ENCODE data around the gene ZBED6. TPM values are rescaled to one million over a fixed set of nuclear protein-coding genes. Genes with fewer than 3 reads are reported as not detected.
A peak's percentile ranks its signal among the peaks of the same experiment; 100 is the strongest.

ZBED6 gene
- total and polyA plus RNA-seq, 4 donors, result 2.4 to 14.1 (median 3.9) TPM

DNA sequence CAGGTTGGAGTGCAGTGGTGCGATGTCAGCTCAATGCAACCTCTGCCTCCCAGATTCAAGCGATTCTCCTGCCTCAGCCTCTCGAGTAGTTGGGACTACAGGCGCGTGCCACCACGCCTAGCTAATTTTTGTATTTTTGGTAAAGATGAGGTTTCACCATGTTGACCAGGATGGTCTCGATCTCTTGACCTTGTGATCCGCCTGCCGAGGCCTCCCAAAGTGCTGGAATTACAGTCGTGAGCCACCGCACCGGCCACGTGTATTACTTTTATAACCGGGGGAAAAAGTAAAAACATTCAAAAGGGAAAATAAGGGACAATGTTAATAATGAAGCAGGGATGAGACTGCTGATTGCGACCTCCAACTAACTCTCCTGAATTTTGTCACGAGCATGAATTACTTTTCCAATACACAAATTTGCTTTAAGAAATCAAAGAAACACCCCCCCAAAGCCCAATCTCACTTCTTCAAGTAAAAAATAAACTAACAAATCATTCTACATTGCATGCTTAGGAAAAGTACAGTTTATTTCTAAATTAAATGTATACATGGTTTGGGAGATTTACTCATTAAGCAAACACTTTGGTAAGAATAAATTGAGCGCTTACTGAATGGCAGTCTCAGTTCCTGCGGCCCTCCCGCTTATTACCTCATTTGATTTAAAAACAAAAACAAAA lies 521 bp upstream of the ZBED6 start:
- peak overlapping the region; percentile 90 to 99 for H3K27ac ChIP-seq (ENCODE audit: low read depth in 1 of 2, low read length in 2 of 2)
- H3K9me3 ChIP-seq (ENCODE audit: control insufficient read depth in 4 of 4, low read length in 3 of 4), result no peaks in the 10 kb centered on the region
- no peaks in the 10 kb centered on the region for H3K27me3 ChIP-seq (ENCODE audit: control insufficient read depth in 4 of 4, insufficient read depth in 4 of 4, low read length in 3 of 4)
- no peaks in the 10 kb centered on the region for H3K36me3 ChIP-seq (ENCODE audit: control insufficient read depth in 4 of 4, insufficient read depth in 3 of 4, low read depth in 1 of 4, low read length in 3 of 4)
- no peak for DNase-seq (ENCODE audit: low spot score)
- TF ChIP-seq, protein P1, sequence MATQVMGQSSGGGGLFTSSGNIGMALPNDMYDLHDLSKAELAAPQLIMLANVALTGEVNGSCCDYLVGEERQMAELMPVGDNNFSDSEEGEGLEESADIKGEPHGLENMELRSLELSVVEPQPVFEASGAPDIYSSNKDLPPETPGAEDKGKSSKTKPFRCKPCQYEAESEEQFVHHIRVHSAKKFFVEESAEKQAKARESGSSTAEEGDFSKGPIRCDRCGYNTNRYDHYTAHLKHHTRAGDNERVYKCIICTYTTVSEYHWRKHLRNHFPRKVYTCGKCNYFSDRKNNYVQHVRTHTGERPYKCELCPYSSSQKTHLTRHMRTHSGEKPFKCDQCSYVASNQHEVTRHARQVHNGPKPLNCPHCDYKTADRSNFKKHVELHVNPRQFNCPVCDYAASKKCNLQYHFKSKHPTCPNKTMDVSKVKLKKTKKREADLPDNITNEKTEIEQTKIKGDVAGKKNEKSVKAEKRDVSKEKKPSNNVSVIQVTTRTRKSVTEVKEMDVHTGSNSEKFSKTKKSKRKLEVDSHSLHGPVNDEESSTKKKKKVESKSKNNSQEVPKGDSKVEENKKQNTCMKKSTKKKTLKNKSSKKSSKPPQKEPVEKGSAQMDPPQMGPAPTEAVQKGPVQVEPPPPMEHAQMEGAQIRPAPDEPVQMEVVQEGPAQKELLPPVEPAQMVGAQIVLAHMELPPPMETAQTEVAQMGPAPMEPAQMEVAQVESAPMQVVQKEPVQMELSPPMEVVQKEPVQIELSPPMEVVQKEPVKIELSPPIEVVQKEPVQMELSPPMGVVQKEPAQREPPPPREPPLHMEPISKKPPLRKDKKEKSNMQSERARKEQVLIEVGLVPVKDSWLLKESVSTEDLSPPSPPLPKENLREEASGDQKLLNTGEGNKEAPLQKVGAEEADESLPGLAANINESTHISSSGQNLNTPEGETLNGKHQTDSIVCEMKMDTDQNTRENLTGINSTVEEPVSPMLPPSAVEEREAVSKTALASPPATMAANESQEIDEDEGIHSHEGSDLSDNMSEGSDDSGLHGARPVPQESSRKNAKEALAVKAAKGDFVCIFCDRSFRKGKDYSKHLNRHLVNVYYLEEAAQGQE (IDR thresholded peaks at IDR 0.05), result no peak
- TF ChIP-seq RAD21 (IDR thresholded peaks at IDR 0.05), result peak in 1 of 2 donors; percentile 18
- no peak for TF ChIP-seq HNF4G (IDR thresholded peaks at IDR 0.05)
- TF ChIP-seq TAF1 (conservative IDR thresholded peaks at IDR 0.05), result no peak
- no peak for TF ChIP-seq ATF3 (IDR thresholded peaks at IDR 0.05)
- no peak for TF ChIP-seq NR2F2 (IDR thresholded peaks at IDR 0.05)
- TF ChIP-seq JUND (IDR thresholded peaks at IDR 0.05), result peak in 1 of 2 donors; percentile 48
- H3K4me1 ChIP-seq (ENCODE audit: control insufficient read depth in 4 of 4, insufficient read depth in 4 of 4, low read length in 3 of 4), result peaks cover 7 to 31% (median 17%) of the 10 kb centered on the region in 4 donors
- WGBS, result 76% methylated on average over 19 of the region's 19 CpGs
- peak overlapping the region in 1 of 2 donors; percentile 45 for H3K9ac ChIP-seq (ENCODE audit: low read depth in 1 of 2, low read length in 2 of 2)
- H3K4me3 ChIP-seq (ENCODE audit: low read depth in 1 of 3, low read length in 3 of 3), result peak overlapping the region in 2 of 3 donors; percentile 34 to 63

DNA sequence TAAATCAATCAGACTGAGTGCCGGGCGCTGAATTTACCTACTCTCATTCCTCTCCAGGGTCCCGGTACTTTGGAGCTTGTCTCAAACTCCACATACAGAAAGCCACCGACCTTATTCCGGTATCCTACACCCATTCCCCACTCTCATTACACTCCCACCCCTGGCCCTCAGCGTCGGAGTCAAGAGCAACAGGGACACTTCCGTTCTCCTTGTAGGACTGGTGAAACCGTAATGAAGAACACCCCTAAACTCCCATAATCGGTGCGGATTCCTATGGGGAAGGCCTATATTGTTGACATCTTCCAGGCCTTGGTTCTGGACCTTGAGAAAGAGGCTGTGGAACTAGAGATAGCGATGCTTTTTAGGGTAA lies 798 bp downstream of the ZBED6 start:
- WGBS, result under 1% methylated on average over 12 of the region's 12 CpGs
- Histone ChIP-seq H3K27ac (ENCODE audit: low read depth in 1 of 2, low read length in 2 of 2) (peak overlapping the region; percentile 90 to 99), H3K4me1 (ENCODE audit: control insufficient read depth in 4 of 4, insufficient read depth in 4 of 4, low read length in 3 of 4) (peaks cover 8 to 35% (median 17%) of the 10 kb centered on the region in 4 donors), H3K36me3 (ENCODE audit: control insufficient read depth in 4 of 4, insufficient read depth in 3 of 4, low read depth in 1 of 4, low read length in 3 of 4) (no peaks in the 10 kb centered on the region), H3K9ac (ENCODE audit: low read depth in 1 of 2, low read length in 2 of 2) (peak overlapping the region; percentile 96 to 99), H3K4me3 (ENCODE audit: low read depth in 1 of 3, low read length in 3 of 3) (peak overlapping the region; percentile 58 to 96 (median 93)), H3K27me3 (ENCODE audit: control insufficient read depth in 4 of 4, insufficient read depth in 4 of 4, low read length in 3 of 4) (no peaks in the 10 kb centered on the region), H3K9me3 (ENCODE audit: control insufficient read depth in 4 of 4, low read length in 3 of 4) (no peaks in the 10 kb centered on the region)
- TF ChIP-seq EGR1 (IDR thresholded peaks at IDR 0.05; ENCODE audit: low read depth in 2 of 2) (no peak), HNF4A (conservative IDR thresholded peaks at IDR 0.05) (peak in 1 of 2 donors; percentile 7)
- DNase-seq (ENCODE audit: low spot score), result no peak

GRCh38 chr1:203797216-203797615 lies 1.8 kb downstream of the ZBED6 start:
- H3K9ac ChIP-seq (ENCODE audit: low read depth in 1 of 2, low read length in 2 of 2), result no peak overlapping the region
- no peaks in the 10 kb centered on the region for H3K27me3 ChIP-seq (ENCODE audit: control insufficient read depth in 4 of 4, insufficient read depth in 4 of 4, low read length in 3 of 4)
- WGBS, result 84% methylated on average over 2 of the region's 2 CpGs
- DNase-seq (ENCODE audit: low spot score), result no peak
- H3K9me3 ChIP-seq (ENCODE audit: control insufficient read depth in 4 of 4, low read length in 3 of 4), result no peaks in the 10 kb centered on the region
- TF ChIP-seq MAX (IDR thresholded peaks at IDR 0.05) (no peak), EGR1 (IDR thresholded peaks at IDR 0.05; ENCODE audit: low read depth in 2 of 2) (no peak), NR2F2 (IDR thresholded peaks at IDR 0.05) (no peak), FOXA2 (IDR thresholded peaks at IDR 0.05) (no peak), HNF4A (conservative IDR thresholded peaks at IDR 0.05) (no peak), TAF1 (conservative IDR thresholded peaks at IDR 0.05) (no peak), ATF3 (IDR thresholded peaks at IDR 0.05) (no peak)
- no peak overlapping the region for H3K27ac ChIP-seq (ENCODE audit: low read depth in 1 of 2, low read length in 2 of 2)
- H3K36me3 ChIP-seq (ENCODE audit: control insufficient read depth in 4 of 4, insufficient read depth in 3 of 4, low read depth in 1 of 4, low read length in 3 of 4), result no peaks in the 10 kb centered on the region
- peak overlapping the region; percentile 58 to 96 (median 93) for H3K4me3 ChIP-seq (ENCODE audit: low read depth in 1 of 3, low read length in 3 of 3)
- peaks cover 8 to 35% (median 17%) of the 10 kb centered on the region in 4 donors for H3K4me1 ChIP-seq (ENCODE audit: control insufficient read depth in 4 of 4, insufficient read depth in 4 of 4, low read length in 3 of 4)
